ENCODE data around the gene APOL6.

- TF ChIP-seq CTCF (IDR thresholded peaks at IDR 0.05; ENCODE audit: insufficient read depth, low read length) (no peak), REST (IDR thresholded peaks at IDR 0.05; ENCODE audit: insufficient replicate concordance, low read depth) (no peak)
Observed at GRCh38 chr22:35661464-35661863, 13.2 kb downstream of the APOL6 start.

Measured in HL-60 (cell line).